ENCODE results near the gene RBM17.

DNA sequence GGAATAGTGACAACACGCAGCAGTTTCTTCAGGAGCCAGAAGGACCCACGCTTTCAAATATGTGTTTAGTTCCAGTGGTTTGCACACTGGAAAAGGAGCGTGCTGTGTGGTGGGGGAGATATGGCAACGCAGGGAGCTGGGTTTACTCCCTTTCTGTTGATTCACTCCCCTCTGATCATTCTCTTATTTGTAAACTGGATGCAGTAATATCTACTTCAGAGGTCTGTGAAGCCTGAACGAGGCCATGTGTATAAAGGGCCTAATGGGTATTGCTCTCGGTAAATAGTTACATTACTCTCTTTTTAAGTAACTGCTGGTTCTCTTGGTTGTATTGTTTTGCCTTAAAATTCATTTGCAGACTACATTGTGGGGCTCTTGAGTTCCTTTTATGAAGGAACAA is 19.2 kb downstream of the RBM17 start:
- TF ChIP-seq EGR1 (IDR thresholded peaks at IDR 0.05; ENCODE audit: low read depth) (no peak), POLR2A (IDR thresholded peaks at IDR 0.05; ENCODE audit: borderline replicate concordance, extremely low read depth, insufficient read depth, insufficient read length) (no peak), POLR2AphosphoS5 (IDR thresholded peaks at IDR 0.05; ENCODE audit: low read depth, low read length) (no peak), EZH2phosphoT487 (IDR thresholded peaks at IDR 0.05; ENCODE audit: borderline replicate concordance) (no peak), EZH2 (IDR thresholded peaks at IDR 0.05) (no peak)
- TF ChIP-seq, protein P1, sequence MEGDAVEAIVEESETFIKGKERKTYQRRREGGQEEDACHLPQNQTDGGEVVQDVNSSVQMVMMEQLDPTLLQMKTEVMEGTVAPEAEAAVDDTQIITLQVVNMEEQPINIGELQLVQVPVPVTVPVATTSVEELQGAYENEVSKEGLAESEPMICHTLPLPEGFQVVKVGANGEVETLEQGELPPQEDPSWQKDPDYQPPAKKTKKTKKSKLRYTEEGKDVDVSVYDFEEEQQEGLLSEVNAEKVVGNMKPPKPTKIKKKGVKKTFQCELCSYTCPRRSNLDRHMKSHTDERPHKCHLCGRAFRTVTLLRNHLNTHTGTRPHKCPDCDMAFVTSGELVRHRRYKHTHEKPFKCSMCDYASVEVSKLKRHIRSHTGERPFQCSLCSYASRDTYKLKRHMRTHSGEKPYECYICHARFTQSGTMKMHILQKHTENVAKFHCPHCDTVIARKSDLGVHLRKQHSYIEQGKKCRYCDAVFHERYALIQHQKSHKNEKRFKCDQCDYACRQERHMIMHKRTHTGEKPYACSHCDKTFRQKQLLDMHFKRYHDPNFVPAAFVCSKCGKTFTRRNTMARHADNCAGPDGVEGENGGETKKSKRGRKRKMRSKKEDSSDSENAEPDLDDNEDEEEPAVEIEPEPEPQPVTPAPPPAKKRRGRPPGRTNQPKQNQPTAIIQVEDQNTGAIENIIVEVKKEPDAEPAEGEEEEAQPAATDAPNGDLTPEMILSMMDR (IDR thresholded peaks at IDR 0.05 in 2 of 3, conservative IDR thresholded peaks at IDR 0.05 in 1 of 3; ENCODE audit: borderline replicate concordance in 1 of 3, insufficient read depth in 1 of 3, low read depth in 2 of 3, low read length in 2 of 3) = no peak
- TF ChIP-seq, protein P2, sequence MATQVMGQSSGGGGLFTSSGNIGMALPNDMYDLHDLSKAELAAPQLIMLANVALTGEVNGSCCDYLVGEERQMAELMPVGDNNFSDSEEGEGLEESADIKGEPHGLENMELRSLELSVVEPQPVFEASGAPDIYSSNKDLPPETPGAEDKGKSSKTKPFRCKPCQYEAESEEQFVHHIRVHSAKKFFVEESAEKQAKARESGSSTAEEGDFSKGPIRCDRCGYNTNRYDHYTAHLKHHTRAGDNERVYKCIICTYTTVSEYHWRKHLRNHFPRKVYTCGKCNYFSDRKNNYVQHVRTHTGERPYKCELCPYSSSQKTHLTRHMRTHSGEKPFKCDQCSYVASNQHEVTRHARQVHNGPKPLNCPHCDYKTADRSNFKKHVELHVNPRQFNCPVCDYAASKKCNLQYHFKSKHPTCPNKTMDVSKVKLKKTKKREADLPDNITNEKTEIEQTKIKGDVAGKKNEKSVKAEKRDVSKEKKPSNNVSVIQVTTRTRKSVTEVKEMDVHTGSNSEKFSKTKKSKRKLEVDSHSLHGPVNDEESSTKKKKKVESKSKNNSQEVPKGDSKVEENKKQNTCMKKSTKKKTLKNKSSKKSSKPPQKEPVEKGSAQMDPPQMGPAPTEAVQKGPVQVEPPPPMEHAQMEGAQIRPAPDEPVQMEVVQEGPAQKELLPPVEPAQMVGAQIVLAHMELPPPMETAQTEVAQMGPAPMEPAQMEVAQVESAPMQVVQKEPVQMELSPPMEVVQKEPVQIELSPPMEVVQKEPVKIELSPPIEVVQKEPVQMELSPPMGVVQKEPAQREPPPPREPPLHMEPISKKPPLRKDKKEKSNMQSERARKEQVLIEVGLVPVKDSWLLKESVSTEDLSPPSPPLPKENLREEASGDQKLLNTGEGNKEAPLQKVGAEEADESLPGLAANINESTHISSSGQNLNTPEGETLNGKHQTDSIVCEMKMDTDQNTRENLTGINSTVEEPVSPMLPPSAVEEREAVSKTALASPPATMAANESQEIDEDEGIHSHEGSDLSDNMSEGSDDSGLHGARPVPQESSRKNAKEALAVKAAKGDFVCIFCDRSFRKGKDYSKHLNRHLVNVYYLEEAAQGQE (IDR thresholded peaks at IDR 0.05; ENCODE audit: low read depth) = no peak

Measured in HCT116 (cell line).